Heart left ventricle (tissue), 16 donors: ENCODE measurements around the gene TMEM131L. TPM values are rescaled to one million over a fixed set of nuclear protein-coding genes. Genes with fewer than 3 reads are reported as not detected.
A peak's percentile ranks its signal among the peaks of the same experiment; 100 is the strongest.

ENCODE experiments used
- ATAC-seq, 4 donors: fragments of 200-7000 bp; cut with Tn5 transposase; one replicate each; pipeline ENCODE4 v1.9.1; 2020 to 2022; ENCODE audit warnings: moderate library complexity in 4 of 4, mild to moderate bottlenecking in 3 of 4, moderate number of reproducible peaks in 1 of 4
- DNase-seq, 5 donors: peaks; one replicate each; pipeline ENCODE4 v3.0.0-alpha.2; 2020
- H3K27ac ChIP-seq, 12 donors: fragments of 200-600 bp; sonication (generic) in 4 of 12; one replicate each; pipeline versions ENCODE4 v1.5.0 to v1.8.0; 2016 to 2022; ENCODE audit warnings: mild to moderate bottlenecking in 2 of 12
- H3K27me3 ChIP-seq, 9 donors: fragments of 200-600 bp; sonication (generic) in 2 of 9; one replicate each; pipeline versions ENCODE4 v1.5.1 to v1.8.0; 2016 to 2022; ENCODE audit warnings: mild to moderate bottlenecking in 3 of 9
- H3K36me3 ChIP-seq, 9 donors: fragments of 200-600 bp; sonication (generic) in 2 of 9; one replicate each; pipeline versions ENCODE4 v1.5.0 to v1.8.0; 2018 to 2022; ENCODE audit warnings: mild to moderate bottlenecking in 2 of 9
- H3K4me1 ChIP-seq, 12 donors: fragments of 200-600 bp; sonication (generic) in 4 of 12; one replicate each; pipeline versions ENCODE4 v1.5.0 to v1.8.0; 2016 to 2022; ENCODE audit warnings: mild to moderate bottlenecking in 3 of 12
- H3K4me3 ChIP-seq, 12 donors: fragments of 200-600 bp; sonication (generic) in 4 of 12; one replicate each; pipeline versions ENCODE4 v1.5.0 to v1.8.0; 2017 to 2022; ENCODE audit warnings: mild to moderate bottlenecking in 9 of 12, moderate library complexity in 4 of 12
- H3K9me3 ChIP-seq, 12 donors: fragments of 200-600 bp; sonication (generic) in 4 of 12; one replicate each; pipeline versions ENCODE4 v1.5.0 to v1.8.0; 2016 to 2022; ENCODE audit warnings: mild to moderate bottlenecking in 1 of 12
- POLR2A ChIP-seq, 2 donors: fragments of 450-650 bp; IDR thresholded peaks; one replicate each; pipeline ENCODE4 v1.6.1; 2017; ENCODE audit warnings: antibody characterized with exemption in 2 of 2, mild to moderate bottlenecking in 2 of 2, moderate library complexity in 2 of 2
- WGBS, 4 donors: extraction: QIAGEN DNeasy Blood & Tissue Kit in 2 of 4; methylation state at CpG; one replicate each; pipeline versions ENCODE4 v1.1.5 to v1.1.7; 2013 to 2018; 5-methylcytosine and 5-hydroxymethylcytosine counted together
- intact Hi-C, 10 donors: fragments of 100-400 bp; cut with DNase I; formaldehyde crosslinking; loops; one replicate each; pipeline versions ENCODE4 v1.11.1 to v1.14.2; 2022
- polyA plus RNA-seq, 2 donors: library from polyadenylated mRNA; stranded (reverse); fragments of 200-250 nt; gene quantifications; one replicate each; pipeline ENCODE4 v1.2.3, GENCODE V29; 2013
- total RNA-seq, 9 donors: library from RNA; depleted of rRNA in 2 of 9; stranded (reverse); fragments of >200 nt in 2 of 9; fragmentation: NEBNext Ultra II Directional in 3 of 9; extraction: Animal tissue kit (Norgen Biotek cat#: 25700) in 3 of 9; gene quantifications; one replicate each; pipeline versions ENCODE4 v1.1.0 to v1.2.4, GENCODE V29; 2016 to 2023
- TF ChIP-seq, protein P1 (sequence below), 12 donors: fragments of 200-600 bp; sonication (generic) in 4 of 12; IDR thresholded peaks; one replicate each; pipeline versions ENCODE4 v1.5.0 to v1.8.0; 2018 to 2022; ENCODE audit warnings: antibody characterized with exemption in 12 of 12, mild to moderate bottlenecking in 5 of 12
- donor health status: ischemic (EF 13 %, LVEDD 7.1; RV severe dilation, severe dysfunction).
- donor health status: healthy with polysubstance abuse.
- donor health status: DM: no; HTN: yes; CAD: no.
- donor health status: DM: no; HTN: no; CAD: no.
- donor health status: ischemic (EF 25% LVEDD 6.9; RV normal size, moderate dysfunction).
- donor health status: ischemic (EF 25% LVEDD 5.7; RV mildly dilated, moderate dysfunction).
- donor health status: healthy.
- donor health status: DM: yes; HTN: yes; CAD: no.
- donor health status: ischemic (EF 35%, LVEDD 5.7; RV mildly dilated, moderate dysfunction).
- donor health status: nonischemic (EF 11% LVEDD 7.7; RV severe dilation, severe dysfunction).
- donor health status: DM: yes; HTN: yes; CAD: no.
- donor health status: PGD.
- donor health status: ischemic (EF 29% LVEDD 5.4; RV normal size, mild dysfunction).
- donor health status: nonischemic (EF 23%, LVEDD 6.1; RV moderate dilation, normal function).

Gene TMEM131L
- total and polyA plus RNA-seq, 11 donors, result 3.8 to 22.2 (median 19.6) TPM

DNA sequence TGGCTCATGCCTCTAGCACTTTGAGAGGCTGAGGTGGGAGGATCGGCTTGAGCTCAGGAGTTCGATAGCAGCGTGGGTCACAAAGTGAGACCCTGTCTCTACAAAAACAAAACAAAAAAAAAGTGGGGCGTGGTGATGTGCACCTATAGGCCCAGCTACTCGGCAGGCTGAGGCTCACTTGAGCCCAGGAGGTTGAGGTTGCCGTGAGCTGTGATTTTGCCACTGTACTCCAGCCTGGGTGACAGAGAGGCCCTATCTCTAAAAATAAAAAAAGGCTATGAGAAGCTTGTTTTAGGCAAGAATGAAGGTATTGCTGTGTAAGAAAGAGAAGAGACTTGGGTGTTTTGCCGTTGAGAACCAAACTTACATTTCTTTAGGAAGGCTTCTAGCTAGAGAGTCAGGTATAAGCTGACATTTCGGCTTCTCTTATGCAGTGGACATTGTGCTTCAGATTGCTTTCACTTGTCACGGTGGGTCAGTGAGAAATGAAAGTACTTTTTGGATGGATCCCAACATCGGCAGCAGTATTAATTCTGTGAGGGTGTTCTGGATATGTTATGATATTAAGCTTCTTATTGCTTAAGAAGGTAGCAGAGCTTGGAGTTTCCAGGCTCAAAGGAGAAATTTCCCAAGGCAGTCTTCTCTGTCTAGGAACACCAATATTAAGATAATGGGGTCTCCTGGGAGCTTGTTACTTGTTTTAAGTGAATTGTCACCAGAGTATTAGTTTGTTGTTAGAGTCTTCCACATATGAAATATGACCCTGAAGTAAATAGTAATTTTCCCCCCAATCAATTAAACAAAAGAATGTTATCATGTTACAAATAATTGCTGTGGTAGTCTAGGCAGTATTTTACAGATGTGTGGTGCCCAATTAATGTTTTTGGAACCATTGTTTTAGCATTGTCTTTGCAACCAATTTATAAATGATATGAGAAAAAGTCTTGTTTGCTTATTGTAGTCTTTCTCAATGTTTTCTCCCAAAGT is 17.6 kb downstream of the TMEM131L start:
- DNase-seq (no peak), ATAC-seq (no peak)
- TF ChIP-seq, protein P1, sequence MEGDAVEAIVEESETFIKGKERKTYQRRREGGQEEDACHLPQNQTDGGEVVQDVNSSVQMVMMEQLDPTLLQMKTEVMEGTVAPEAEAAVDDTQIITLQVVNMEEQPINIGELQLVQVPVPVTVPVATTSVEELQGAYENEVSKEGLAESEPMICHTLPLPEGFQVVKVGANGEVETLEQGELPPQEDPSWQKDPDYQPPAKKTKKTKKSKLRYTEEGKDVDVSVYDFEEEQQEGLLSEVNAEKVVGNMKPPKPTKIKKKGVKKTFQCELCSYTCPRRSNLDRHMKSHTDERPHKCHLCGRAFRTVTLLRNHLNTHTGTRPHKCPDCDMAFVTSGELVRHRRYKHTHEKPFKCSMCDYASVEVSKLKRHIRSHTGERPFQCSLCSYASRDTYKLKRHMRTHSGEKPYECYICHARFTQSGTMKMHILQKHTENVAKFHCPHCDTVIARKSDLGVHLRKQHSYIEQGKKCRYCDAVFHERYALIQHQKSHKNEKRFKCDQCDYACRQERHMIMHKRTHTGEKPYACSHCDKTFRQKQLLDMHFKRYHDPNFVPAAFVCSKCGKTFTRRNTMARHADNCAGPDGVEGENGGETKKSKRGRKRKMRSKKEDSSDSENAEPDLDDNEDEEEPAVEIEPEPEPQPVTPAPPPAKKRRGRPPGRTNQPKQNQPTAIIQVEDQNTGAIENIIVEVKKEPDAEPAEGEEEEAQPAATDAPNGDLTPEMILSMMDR (IDR thresholded peaks at IDR 0.05), result no peak
- no peak for TF ChIP-seq POLR2A (IDR thresholded peaks at IDR 0.05)
- Histone ChIP-seq H3K9me3 (no peaks in the 10 kb centered on the region), H3K27me3 (no peaks in the 10 kb centered on the region), H3K4me3 (peak overlapping the region in 9 of 12 donors; percentile 0 to 37 (median 21)), H3K27ac (peak overlapping the region in 11 of 12 donors; percentile 30 to 82 (median 62)), H3K36me3 (peaks cover 0 to 11% (median 0%) of the 10 kb centered on the region in 9 donors), H3K4me1 (peaks cover 10 to 77% (median 52%) of the 10 kb centered on the region in 12 donors)
- intact Hi-C loops, result loop anchor here in 2 of 10 donors (10.0 kb wide), 2 partner anchors 51 to 81 kb away; no protein-coding TSS in a partner anchor
- 37 to 43% (median 42%) methylated on average over 10 of the region's 10 CpGs for WGBS, 4 donors

DNA sequence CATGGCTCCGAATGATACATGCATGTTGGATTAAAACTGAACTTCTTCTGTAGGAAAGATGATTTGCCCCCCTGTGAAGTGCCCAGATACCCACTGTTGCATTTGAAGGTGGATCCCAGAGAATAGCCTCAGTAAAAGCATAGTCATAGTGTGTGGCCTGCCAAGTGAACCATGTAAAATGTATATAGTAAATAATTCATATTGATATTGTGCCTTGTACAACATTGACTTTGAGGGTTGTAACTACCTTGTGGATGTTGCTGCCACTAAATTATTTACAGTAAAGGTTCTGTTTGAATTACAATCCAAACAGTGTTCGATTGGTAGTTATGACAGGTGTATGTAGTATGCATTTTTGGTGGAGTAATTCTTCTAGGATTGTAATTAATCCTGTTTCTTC is 19.2 kb downstream of the TMEM131L start:
- WGBS, 4 donors, result 97 to 99% (median 98%) methylated on average over 2 of the region's 2 CpGs
- intact Hi-C loops, result loop anchor here in 3 of 10 donors (5.0 to 10.0 kb wide), 3 partner anchors 37 to 79 kb away; no protein-coding TSS in a partner anchor
- no peak for DNase-seq
- Histone ChIP-seq H3K4me3 (no peak overlapping the region), H3K4me1 (peaks cover 17 to 78% (median 62%) of the 10 kb centered on the region in 12 donors), H3K27me3 (no peaks in the 10 kb centered on the region), H3K27ac (peak overlapping the region in 8 of 12 donors; percentile 60 to 87 (median 78)), H3K36me3 (peaks cover 0 to 11% (median 0%) of the 10 kb centered on the region in 9 donors), H3K9me3 (no peaks in the 10 kb centered on the region)
- TF ChIP-seq, protein P1 (IDR thresholded peaks at IDR 0.05), result no peak
- TF ChIP-seq POLR2A (IDR thresholded peaks at IDR 0.05), result no peak
- no peak for ATAC-seq

DNA sequence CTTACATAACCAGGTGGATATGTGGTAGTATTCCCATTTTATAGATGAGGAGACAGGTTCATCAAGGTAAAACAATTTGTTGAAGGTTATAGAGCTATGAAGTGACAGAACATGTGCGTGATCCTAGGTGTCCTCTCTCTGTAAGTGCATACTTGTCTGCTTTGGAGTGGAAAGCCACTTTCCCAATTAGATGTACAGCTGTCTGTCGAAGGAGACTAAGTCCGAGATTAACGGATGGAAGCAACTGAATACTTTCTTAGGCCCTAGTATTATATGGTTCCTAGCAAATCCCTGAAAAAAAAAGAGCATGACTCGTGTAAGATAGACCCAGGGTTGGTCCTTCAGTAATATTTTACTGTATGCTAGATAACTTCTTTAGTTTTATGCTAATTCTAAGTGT is 19.7 kb downstream of the TMEM131L start:
- Histone ChIP-seq H3K9me3 (no peaks in the 10 kb centered on the region), H3K4me3 (no peak overlapping the region), H3K27ac (peak overlapping the region in 11 of 12 donors; percentile 4 to 87 (median 77)), H3K36me3 (peaks cover 0 to 11% (median 0%) of the 10 kb centered on the region in 9 donors), H3K4me1 (peaks cover 17 to 78% (median 62%) of the 10 kb centered on the region in 12 donors), H3K27me3 (no peaks in the 10 kb centered on the region)
- TF ChIP-seq, protein P1 (IDR thresholded peaks at IDR 0.05), result no peak
- TF ChIP-seq POLR2A (IDR thresholded peaks at IDR 0.05), result no peak
- intact Hi-C loops, result loop anchor here in 4 of 10 donors (2.0 to 10.0 kb wide), 4 partner anchors 19 to 79 kb away; partner anchors contain the start of gene TMEM131L (in 1 of the 4)
- DNase-seq (no peak), ATAC-seq (no peak)
- WGBS, 4 donors, result 63 to 79% (median 75%) methylated on average over 5 of the region's 5 CpGs
